ENCODE results near the gene GTF3C2.

- TF ChIP-seq TCF12 (IDR thresholded peaks at IDR 0.05; ENCODE audit: low read depth), result no peak
- TF ChIP-seq, protein P1, sequence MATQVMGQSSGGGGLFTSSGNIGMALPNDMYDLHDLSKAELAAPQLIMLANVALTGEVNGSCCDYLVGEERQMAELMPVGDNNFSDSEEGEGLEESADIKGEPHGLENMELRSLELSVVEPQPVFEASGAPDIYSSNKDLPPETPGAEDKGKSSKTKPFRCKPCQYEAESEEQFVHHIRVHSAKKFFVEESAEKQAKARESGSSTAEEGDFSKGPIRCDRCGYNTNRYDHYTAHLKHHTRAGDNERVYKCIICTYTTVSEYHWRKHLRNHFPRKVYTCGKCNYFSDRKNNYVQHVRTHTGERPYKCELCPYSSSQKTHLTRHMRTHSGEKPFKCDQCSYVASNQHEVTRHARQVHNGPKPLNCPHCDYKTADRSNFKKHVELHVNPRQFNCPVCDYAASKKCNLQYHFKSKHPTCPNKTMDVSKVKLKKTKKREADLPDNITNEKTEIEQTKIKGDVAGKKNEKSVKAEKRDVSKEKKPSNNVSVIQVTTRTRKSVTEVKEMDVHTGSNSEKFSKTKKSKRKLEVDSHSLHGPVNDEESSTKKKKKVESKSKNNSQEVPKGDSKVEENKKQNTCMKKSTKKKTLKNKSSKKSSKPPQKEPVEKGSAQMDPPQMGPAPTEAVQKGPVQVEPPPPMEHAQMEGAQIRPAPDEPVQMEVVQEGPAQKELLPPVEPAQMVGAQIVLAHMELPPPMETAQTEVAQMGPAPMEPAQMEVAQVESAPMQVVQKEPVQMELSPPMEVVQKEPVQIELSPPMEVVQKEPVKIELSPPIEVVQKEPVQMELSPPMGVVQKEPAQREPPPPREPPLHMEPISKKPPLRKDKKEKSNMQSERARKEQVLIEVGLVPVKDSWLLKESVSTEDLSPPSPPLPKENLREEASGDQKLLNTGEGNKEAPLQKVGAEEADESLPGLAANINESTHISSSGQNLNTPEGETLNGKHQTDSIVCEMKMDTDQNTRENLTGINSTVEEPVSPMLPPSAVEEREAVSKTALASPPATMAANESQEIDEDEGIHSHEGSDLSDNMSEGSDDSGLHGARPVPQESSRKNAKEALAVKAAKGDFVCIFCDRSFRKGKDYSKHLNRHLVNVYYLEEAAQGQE (IDR thresholded peaks at IDR 0.05; ENCODE audit: low read depth), result no peak
- TF ChIP-seq, protein P2, sequence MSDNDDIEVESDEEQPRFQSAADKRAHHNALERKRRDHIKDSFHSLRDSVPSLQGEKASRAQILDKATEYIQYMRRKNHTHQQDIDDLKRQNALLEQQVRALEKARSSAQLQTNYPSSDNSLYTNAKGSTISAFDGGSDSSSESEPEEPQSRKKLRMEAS (IDR thresholded peaks at IDR 0.05), result no peak
- no peak for TF ChIP-seq FOXM1 (IDR thresholded peaks at IDR 0.05; ENCODE audit: borderline replicate concordance, low read depth)
- TF ChIP-seq ZBTB7A (IDR thresholded peaks at IDR 0.05; ENCODE audit: low read depth), result no peak
- TF ChIP-seq YY1 (IDR thresholded peaks at IDR 0.05; ENCODE audit: low read depth), result no peak
- no peak for TF ChIP-seq TEAD4 (IDR thresholded peaks at IDR 0.05)
- no peak for TF ChIP-seq EP300 (IDR thresholded peaks at IDR 0.05; ENCODE audit: borderline replicate concordance)
- no peak for TF ChIP-seq RAD21 (IDR thresholded peaks at IDR 0.05; ENCODE audit: low read depth)
- TF ChIP-seq, protein P3, sequence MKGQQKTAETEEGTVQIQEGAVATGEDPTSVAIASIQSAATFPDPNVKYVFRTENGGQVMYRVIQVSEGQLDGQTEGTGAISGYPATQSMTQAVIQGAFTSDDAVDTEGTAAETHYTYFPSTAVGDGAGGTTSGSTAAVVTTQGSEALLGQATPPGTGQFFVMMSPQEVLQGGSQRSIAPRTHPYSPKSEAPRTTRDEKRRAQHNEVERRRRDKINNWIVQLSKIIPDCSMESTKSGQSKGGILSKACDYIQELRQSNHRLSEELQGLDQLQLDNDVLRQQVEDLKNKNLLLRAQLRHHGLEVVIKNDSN (IDR thresholded peaks at IDR 0.05), result no peak
Measured at GRCh38 chr2:27377618-27378095, 21.1 kb upstream of the GTF3C2 start.

Measured in Ishikawa (cell line).